ENCODE measurements around the gene CILP2.

CILP2 gene

DNA sequence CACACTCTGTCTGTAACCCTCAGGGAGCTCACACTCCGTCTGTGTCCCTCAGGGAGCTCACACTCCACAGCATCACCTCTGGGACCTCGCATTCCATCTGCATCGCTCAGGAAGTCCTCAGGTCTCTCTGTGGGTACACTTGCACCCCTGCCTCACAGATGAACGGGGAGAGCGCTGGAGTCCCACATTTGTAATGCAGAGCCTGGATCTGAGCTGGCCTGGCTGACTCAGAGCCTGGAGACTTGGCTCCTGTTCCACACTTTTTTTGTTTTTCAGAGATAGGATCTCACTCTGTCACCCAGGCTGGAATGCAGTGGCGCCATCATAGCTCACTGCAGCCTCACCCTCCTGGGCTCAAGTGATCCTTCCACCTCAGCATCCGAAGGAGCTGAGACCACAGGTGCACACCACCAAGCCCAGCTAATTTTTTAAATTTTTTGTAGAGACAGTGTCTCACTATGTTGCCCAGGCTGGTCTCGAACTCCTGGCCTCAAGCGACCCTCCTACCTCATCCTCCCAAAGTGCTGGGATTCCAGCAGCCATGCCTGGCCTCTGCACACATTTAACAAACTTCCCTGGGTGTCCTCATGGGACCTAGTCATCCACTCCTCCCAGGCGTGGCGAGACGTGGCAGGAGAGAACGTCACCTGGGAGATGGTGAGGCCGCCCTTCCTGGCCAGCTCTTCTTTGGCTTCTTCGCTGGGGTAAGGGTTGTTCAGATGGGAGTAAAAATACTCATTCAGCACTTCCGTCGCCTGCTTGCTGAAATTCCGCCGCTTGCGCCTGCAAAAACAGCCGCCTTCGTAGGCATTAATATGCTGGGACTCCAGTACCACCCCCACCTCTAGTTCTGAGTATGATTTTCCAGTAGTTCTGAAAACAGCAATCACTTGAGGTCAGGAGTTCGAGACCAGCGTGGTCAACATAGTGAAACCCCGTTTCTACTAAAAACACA lies 31.0 kb downstream of the CILP2 start:
- DNase-seq (ENCODE audit: low read depth) = no peak

DNA sequence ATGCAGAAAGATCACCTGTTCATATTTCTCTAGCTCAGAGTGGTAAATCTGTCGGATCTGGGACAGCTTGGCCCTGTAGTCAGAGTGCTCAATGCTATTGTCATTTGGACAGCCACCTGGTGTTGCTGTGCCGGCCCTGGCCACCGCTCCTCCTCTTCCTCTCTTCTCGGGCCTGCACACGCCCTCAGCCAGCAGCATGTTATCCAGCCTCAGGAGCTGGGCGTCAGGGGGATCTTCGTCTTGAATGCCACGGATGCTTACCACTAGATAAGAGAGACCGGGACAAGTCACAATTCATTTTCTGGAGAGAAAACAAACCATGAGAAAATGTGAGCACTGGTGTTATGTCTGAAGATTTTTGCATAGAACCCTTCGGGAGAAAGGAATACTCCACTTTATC lies 32.5 kb downstream of the CILP2 start:
- no peak for DNase-seq (ENCODE audit: low read depth)

DNA sequence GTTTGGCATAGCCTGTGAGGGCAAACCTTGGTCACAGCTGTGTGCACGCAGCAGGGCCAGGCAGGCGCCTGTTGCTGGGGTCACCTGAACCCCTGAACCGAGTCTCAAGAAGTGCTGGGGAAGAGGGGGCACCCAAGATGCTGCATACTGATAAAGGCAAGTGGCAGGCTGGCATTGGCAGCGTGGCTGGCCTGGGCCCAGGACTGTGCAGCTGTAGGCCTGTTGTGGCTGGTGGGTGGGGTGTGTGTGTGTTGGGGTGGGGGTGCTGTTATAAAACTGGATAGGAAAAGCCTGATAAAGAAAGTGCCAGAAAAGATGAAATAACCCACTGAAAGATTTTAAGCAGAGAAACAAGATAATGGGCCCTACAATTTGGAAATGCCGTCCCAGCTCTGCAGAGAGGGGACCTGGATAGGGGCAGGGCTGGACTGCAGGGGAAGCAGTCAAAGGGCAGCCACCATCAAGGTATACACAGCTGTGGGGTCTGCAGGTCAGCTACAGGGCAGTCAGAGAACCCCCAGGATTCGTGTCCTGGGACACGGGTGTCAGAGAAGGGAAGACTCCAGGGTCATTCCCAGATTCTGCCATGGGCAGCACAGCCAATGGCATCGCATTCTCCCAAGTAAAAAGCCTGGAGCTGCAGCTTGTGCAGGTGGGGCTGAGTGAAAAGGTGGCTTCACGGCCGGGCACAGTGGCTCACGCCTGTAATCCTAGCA lies 33.2 kb downstream of the CILP2 start:
- no peak for DNase-seq (ENCODE audit: low read depth)

DNA sequence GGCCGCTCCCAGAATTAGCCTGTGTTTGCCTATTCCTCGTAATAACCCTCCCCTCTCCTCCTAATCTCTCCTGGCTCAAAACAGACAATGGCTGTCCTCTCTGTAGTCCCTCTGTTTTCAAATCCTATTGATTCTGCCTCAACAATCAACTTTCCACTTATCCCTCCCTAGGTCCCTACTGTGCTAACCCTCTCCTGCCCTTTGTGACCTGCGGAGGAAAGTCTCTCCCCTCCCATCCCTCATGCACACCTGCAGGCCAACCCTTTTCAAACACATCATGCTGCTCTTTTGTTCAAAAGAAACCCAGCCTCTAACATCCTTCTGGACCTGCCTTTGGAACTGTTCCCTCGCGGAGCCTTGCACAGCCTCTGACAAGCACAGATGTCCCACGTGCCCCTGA lies 37.3 kb downstream of the CILP2 start:
- no peak for DNase-seq (ENCODE audit: low read depth)

DNA sequence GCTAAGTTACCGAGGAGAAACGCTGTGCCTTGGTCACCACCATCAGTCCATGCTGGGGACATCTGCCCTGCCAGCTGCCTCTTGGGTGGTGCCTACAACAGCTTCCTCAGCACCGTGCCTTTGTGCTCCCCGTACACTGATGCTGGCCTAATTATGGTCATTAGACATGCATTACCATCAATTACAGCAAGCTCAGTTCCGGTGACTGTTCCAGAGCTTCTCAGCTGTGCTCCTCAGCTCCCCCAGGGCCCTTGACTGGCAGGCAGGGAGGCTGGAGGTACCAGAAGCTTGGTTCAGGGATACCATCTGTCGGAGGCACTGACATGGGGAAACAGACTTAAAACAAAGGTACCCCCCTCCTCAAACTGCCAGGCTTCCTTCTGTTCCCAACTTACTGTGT lies 40.2 kb downstream of the CILP2 start:
- DNase-seq (ENCODE audit: low read depth) = no peak

DNA sequence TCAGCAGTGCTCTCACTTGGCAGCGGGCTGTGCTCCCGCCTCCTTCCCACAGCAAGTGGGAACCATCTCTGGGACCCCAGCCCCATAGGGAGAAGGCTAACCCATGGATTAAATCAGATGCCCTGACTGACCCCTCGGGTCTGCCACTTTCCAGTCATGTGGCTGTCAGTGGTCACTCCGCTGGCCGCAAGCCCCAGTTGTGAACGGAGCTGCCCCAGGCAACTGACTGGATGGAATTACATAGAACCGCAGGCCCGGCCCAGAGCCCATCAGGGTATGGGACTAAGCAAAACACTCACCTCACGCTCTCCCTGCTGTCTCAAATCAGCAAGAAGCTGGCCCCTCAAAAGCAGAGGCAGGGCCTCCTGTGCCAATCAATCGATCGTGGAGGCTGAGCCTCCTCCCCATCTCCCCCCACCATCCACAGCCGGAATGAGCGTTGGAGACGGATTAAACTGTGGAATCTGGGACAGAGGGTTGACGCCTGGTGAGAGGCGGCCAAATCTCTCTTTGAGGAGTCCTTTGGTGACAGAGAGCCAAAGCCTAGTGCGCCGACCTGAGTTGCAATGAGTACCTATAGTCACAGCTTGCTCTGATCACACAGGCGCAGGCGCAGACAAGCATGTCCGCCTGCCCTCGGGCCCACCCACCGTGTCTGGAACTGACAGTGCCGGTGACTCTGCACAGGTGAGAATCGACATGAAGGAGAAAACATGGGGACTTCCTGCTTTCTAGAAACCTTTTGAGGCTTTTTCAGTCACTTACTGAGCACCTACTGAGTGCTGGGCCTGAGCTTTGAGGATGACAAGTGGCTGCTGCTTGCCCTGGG lies 41.7 kb downstream of the CILP2 start:
- no peak for DNase-seq (ENCODE audit: low read depth)

DNA sequence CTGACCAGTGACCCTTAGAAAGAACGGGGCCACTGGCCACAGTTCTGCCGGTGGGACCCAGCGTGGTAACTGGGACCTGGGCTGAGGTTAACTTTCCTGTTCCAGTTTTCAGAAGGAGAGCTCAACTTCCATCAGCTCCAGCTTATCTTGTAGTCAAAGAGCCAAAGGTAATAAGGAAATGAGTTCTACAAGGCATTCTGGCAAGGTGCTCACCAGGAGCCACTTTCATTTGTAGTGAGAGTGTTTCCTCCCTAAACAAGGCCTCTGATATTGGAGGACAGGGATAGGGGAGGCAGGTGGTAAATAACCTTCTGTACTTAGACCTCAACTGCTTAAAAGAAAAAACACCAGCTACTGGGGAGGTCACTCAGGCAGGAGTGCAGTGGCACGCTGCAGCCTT lies 42.4 kb downstream of the CILP2 start:
- DNase-seq (ENCODE audit: low read depth) = no peak

DNA sequence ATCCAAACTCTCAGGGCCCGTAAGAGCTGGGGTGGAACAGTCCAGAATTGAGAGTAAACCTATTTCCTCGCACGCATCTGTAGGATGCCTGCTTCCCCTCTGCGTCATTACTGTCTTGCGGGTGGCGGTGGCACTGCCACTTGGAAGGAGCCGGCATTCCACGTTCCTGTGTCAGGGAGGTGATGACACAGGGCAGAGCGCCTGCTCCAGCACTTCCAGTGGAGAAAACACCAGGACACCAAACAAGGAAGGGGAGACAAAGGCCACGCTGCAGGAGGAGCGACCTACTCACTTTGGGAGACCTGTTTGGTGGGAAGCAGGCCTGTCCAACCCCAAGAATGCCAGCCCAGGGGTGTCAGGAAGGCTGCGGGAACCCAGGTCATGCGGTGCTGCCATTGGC lies 43.3 kb downstream of the CILP2 start:
- DNase-seq (ENCODE audit: low read depth) = no peak

DNA sequence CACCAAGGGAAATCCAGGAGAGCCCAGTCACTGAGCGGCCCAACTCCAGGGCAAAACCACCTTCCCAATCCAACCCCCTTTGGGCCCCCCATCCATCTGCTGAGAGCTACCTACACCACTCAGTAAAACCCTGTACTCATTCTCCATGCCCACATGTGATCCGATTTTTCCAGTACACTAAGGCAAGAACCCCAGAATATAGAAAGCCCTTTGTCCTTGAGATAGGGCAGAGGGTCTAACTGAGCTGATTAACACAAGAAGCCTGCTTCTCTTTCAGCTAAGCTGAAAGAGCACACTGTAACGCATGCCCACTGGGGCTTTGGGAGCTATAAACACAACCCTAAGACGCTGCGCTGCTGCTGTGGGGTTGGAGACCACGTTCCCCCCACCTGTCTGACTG lies 44.4 kb downstream of the CILP2 start:
- no peak for DNase-seq (ENCODE audit: low read depth)

DNA sequence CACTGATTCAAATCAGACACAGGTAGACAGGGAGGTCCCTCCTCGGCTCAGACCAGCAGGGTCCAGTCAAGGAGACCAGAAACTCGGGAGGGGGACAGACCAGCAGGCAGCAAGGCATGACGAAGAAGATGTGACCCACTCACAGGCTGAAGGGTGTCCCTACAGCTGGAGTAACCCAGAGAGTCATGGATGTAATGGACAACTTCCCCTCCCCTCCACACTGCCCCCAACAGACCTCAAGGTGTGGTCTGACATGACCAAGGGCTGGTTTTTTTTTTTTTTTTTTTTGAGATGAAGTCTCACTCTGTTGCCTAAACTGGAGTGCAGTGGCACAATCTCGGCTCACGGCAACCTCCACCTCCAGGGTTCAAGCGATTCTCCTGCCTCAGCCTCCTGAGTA lies 46.3 kb downstream of the CILP2 start:
- DNase-seq (ENCODE audit: low read depth) = no peak

DNA sequence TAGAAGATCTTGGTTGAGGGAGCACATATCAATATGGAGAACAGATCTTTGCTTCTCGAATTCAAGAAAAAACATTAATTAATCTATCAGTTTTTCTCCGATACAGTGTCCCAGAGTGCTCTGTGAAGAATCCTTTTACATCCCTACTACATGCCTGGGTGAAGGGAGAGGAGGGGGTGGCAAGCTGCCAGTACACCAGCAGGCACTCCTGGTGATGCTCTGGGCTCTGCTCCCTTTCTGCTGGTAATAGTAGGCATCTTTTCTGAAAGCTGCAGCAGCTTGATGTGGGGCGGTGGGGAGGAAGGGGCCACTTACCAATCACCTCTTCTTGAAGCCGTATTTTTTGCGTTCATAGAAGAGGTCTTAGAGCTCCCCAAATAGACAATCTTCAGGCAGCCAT lies 49.7 kb downstream of the CILP2 start:
- DNase-seq (ENCODE audit: low read depth) = no peak

DNA sequence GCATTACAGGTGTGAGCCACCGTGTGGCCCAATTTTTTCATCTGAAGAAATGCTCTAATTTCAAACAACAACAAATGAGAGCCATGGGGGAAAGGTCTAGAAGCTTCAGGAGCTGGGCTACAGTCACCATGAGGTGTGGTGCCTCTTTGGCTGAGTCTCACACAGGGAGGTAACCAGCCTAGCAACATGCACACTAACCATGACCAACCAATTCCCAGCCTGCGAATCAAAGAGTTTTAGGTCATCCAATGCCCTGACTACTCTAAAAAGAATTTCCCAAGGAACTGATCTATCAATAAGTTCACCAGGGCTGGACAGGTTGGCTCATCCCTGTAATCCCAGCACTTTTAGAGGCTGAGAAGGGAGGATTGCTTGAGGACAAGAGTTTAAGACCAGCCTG lies 50.5 kb downstream of the CILP2 start:
- no peak for DNase-seq (ENCODE audit: low read depth)

DNA sequence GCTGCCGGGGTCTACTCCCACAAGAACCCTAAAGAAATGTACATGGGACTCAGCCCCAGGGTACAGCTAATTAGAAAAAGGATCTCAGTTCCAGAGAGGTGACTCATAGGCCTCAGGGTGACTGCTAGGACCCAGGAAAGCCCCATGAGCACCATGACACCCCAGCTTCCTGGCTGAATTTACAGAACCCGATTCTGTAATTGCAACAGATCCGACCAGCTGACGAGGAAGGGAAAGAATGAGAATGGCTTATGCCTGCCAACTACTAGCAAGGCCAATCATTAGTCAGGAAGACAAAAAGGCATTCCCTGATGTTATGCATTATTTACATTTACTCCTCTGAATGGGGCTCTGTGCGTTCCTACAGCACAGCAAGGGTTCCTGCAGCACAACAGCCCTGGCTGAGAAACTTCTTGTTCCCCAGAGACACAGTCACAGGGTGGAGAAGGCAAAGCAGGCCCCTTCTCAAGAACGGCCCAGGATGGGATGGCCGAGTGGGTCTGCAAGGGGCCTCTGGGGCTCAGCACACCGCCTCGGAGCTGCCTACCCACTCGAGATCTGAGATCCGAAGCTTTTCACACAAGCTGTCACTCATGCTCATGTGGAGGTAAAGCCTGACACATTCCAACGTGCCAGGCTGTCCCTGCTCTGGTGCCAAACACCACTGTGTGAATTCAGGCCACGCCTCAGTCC lies 53.2 kb downstream of the CILP2 start:
- peak; percentile 77 for DNase-seq (ENCODE audit: low read depth)

DNA sequence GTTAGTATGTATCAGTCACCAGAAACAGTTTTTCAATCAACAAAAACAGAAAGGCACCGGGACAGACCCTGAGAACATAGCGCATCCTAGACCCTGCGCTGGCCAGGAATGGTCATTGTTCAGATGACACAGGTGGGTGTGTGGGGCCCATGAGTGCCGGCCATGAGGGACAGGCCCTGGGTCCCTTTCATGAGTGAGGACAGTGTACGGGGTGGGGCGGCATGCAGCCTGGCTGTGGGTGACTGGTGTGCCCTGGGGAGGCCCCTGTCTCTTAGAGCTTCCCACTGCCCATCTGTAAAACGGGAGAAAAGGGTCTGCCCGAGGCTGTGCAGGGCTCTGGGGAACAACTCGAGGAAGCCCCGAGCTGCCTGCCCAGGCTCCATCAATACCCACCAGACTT lies 54.6 kb downstream of the CILP2 start:
- DNase-seq (ENCODE audit: low read depth) = no peak

DNA sequence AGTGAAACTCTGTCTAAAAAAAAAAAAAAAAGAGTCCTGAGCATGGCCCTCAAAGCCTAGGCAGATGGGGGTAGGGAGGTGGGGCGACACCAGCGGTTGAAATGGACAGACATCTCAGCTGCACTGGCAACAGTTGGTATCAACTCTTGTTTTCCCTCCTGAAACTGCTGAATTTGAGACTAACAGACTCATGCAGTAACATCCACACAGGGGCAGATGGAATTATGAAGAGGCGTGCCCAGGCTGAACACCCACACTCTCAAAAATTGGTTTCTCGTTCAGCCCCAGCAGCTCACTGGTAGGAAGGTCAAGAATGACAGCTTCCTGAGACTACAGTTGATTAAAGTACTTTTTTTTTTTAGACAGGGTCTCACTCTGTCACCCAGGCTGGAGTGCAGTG lies 56.3 kb downstream of the CILP2 start:
- DNase-seq (ENCODE audit: low read depth) = no peak

DNA sequence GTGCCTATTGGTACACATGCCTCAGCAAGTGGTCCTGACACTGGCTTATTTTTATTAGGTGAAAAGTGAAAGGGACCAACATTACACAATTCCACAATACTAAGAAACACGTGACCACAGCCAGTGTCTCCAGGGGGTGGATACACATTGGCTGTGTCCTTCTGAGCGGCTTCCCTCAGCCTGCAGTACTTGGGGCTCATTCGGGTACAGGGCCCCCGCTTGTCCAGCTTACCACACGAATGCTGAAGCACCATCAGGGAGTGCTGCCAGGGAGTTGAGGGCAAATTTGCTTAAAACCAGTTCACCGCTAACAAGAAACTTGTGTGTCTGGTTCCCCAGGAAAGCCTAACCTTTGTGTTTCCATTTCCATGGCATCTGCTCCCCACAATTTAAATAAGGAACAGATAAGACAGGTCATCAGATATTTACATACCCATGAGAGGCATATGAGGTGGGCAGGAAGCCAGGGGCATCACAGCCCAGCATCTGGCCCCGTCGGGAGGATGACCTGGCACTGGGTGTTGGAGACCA lies 57.2 kb downstream of the CILP2 start:
- DNase-seq (ENCODE audit: low read depth) = no peak

All from T-helper 22 cell (primary cell).